IMR-90 (cell line): ENCODE results near the gene SELENOM. TPM values are rescaled to one million over a fixed set of nuclear protein-coding genes. Genes with fewer than 3 reads are reported as not detected.

ENCODE experiments used
- ATAC-seq: fragments of 200-7000 bp; cut with Tn5 transposase; 2 replicates; pipeline ENCODE4 v1.9.1; 2020; ENCODE audit warnings: low read depth, mild to moderate bottlenecking, moderate library complexity
- BruUV-seq: library from RNA; stranded (reverse); fragments of 400-500 nt; replicated peaks from 2 replicates; lab custom pipeline; 2021; lab: Mats Ljungman, UMichigan
- CTCF ChIA-PET: fragments of 300-600 bp; formaldehyde crosslinking; extraction: SDS; loops from one replicate; lab custom pipeline; 2021; ENCODE audit warnings: antibody characterized with exemption; lab: Yijun Ruan, JAX
- POLR2A ChIA-PET: fragments of 300-600 bp; sonication (Branson Sonifier 250); formaldehyde crosslinking; loops from one replicate; lab custom pipeline; 2022; ENCODE audit warnings: antibody characterized with exemption; ENCODE audit not compliant: unreplicated experiment; lab: Charles Lee
- DNase-seq: peaks from one replicate; pipeline ENCODE4 v3.0.0; 2013
- H2AFZ ChIP-seq: replicated peaks from 2 replicates; pipeline ENCODE3; 2013; ENCODE audit warnings: low read length, mild to moderate bottlenecking; ENCODE audit not compliant: poor library complexity
- H2AK5ac ChIP-seq: 2 replicates; pipeline ENCODE4 v1.6.1; 2013; ENCODE audit warnings: low read depth, low read length, inconsistent platforms
- H2AK9ac ChIP-seq: replicated peaks from 2 replicates; pipeline ENCODE3; 2013; ENCODE audit warnings: mild to moderate bottlenecking, low read depth, low read length, moderate library complexity; ENCODE audit not compliant: poor library complexity
- H2BK120ac ChIP-seq: 2 replicates; pipeline ENCODE4 v1.6.1; 2013; ENCODE audit warnings: low read depth, low read length, inconsistent platforms
- H2BK15ac ChIP-seq: 3 replicates; pipeline ENCODE4 v1.6.1; 2013; ENCODE audit warnings: low read depth, low read length, inconsistent platforms
- H2BK20ac ChIP-seq: 2 replicates; pipeline ENCODE4 v1.6.1; 2013; ENCODE audit warnings: low read depth, mild to moderate bottlenecking, inconsistent platforms, low read length, moderate library complexity
- H2BK5ac ChIP-seq: 2 replicates; pipeline ENCODE4 v1.6.1; 2013; ENCODE audit warnings: mild to moderate bottlenecking, low read depth, low read length, inconsistent platforms; ENCODE audit not compliant: poor library complexity, severe bottlenecking
- H3K14ac ChIP-seq: replicated peaks from 2 replicates; pipeline ENCODE4 v1.6.1; 2013; ENCODE audit warnings: low read depth, low read length, inconsistent platforms
- H3K18ac ChIP-seq: 2 replicates; pipeline ENCODE4 v1.6.1; 2013; ENCODE audit warnings: low read depth, low read length, control low read depth
- H3K23ac ChIP-seq: 2 replicates; pipeline ENCODE4 v1.6.1; 2013; ENCODE audit warnings: low read depth, low read length, inconsistent platforms
- H3K27ac ChIP-seq: 2 replicates; pipeline ENCODE4 v1.5.1; 2013; ENCODE audit warnings: mild to moderate bottlenecking, control low read depth, low read length; ENCODE audit not compliant: insufficient read depth
- H3K27me3 ChIP-seq: 2 replicates; pipeline ENCODE4 v1.6.1; 2013; ENCODE audit warnings: low read length; ENCODE audit not compliant: control insufficient read depth, insufficient read depth
- H3K36me3 ChIP-seq: 2 replicates; pipeline ENCODE4 v1.6.1; 2013; ENCODE audit warnings: low read length, mixed read lengths; ENCODE audit not compliant: control insufficient read depth, insufficient read depth
- H3K4ac ChIP-seq: 2 replicates; pipeline ENCODE4 v1.6.1; 2013; ENCODE audit warnings: low read depth, low read length, inconsistent platforms
- H3K4me1 ChIP-seq: 2 replicates; pipeline ENCODE4 v1.6.1; 2013; ENCODE audit warnings: low read length, mixed read lengths; ENCODE audit not compliant: control insufficient read depth, insufficient read depth
- H3K4me2 ChIP-seq: 2 replicates; pipeline ENCODE4 v1.6.1; 2013; ENCODE audit warnings: low read depth, mild to moderate bottlenecking, control low read depth, low read length, moderate library complexity
- H3K4me3 ChIP-seq: 2 replicates; pipeline ENCODE4 v1.5.1; 2013; ENCODE audit warnings: low read depth, mild to moderate bottlenecking, control low read depth, low read length, moderate library complexity; ENCODE audit not compliant: insufficient read depth
- H3K56ac ChIP-seq: 2 replicates; pipeline ENCODE4 v1.6.1; 2013; ENCODE audit warnings: low read length, inconsistent platforms; ENCODE audit not compliant: insufficient read depth; ENCODE audit errors: extremely low read depth
- H3K79me1 ChIP-seq, 2 experiments: 2 replicates each; pipeline ENCODE4 v1.6.1; 2013; ENCODE audit warnings: low read length in 2 of 2, inconsistent platforms in 1 of 2, low read depth in 1 of 2
- H3K9ac ChIP-seq: 2 replicates; pipeline ENCODE4 v1.6.1; 2013; ENCODE audit warnings: low read depth, low read length, control low read depth
- H3K9me1 ChIP-seq: 2 replicates; pipeline ENCODE4 v1.6.1; 2013; ENCODE audit warnings: low read length, inconsistent platforms; ENCODE audit not compliant: insufficient read depth
- H3K9me3 ChIP-seq: 2 replicates; pipeline ENCODE4 v1.6.1; 2013; ENCODE audit warnings: low read length; ENCODE audit not compliant: control insufficient read depth, insufficient read depth
- H4K20me1 ChIP-seq: 2 replicates; pipeline ENCODE4 v1.6.1; 2013; ENCODE audit warnings: low read length, inconsistent platforms; ENCODE audit not compliant: insufficient read depth
- H4K5ac ChIP-seq: 2 replicates; pipeline ENCODE4 v1.6.1; 2013; ENCODE audit warnings: mild to moderate bottlenecking, low read depth, low read length, control low read depth
- H4K8ac ChIP-seq, 2 experiments: 2 replicates each; pipeline ENCODE4 v1.6.1; 2013; ENCODE audit warnings: low read depth in 2 of 2, low read length in 2 of 2, control low read depth in 1 of 2, inconsistent platforms in 1 of 2
- H4K91ac ChIP-seq: 2 replicates; pipeline ENCODE4 v1.6.1; 2013; ENCODE audit warnings: low read depth, low read length, inconsistent platforms; ENCODE audit not compliant: insufficient read depth
- ELK1 ChIP-seq: fragments of 150-350 bp; IDR thresholded peaks from 2 replicates; pipeline ENCODE4 v1.6.1; 2016; ENCODE audit warnings: low read depth, mild to moderate bottlenecking, low read length, moderate library complexity, borderline replicate concordance
- MAZ ChIP-seq: IDR thresholded peaks from 2 replicates; pipeline ENCODE4 v1.6.1; 2012; ENCODE audit warnings: low read depth, mild to moderate bottlenecking, low read length, improper control_type of control experiment, moderate library complexity, borderline replicate concordance
- RCOR1 ChIP-seq: IDR thresholded peaks from 2 replicates; pipeline ENCODE4 v1.6.1; 2012; ENCODE audit warnings: mild to moderate bottlenecking, low read length, improper control_type of control experiment; ENCODE audit not compliant: insufficient replicate concordance
- WGBS, 2 experiments: methylation state at CpG; one replicate each; pipeline versions ENCODE4 v1.1.5 to v1.1.7; 2013; ENCODE audit warnings: missing lambda C conversion rate in 2 of 2; ENCODE audit not compliant: insufficient read length in 1 of 2; ENCODE audit errors: extremely low coverage in 2 of 2; 5-methylcytosine and 5-hydroxymethylcytosine counted together
- dilution Hi-C: fragments of 300-500 bp; cut with HindIII; formaldehyde crosslinking; loops from one replicate; pipeline ENCODE4 v1.14.3; 2018; ENCODE audit warnings: low sequenced_read_pairs; ENCODE audit not compliant: unreplicated experiment
- in situ Hi-C: fragments of 300-500 bp; cut with MboI; formaldehyde crosslinking; loops from 3 replicates; pipeline ENCODE4 v1.14.3; 2019; ENCODE audit warnings: low sequenced_read_pairs, inconsistent platforms, mixed read lengths
- intact Hi-C: fragments of 100-400 bp; cut with micrococcal nuclease; formaldehyde crosslinking; loops from 2 replicates; pipeline ENCODE4 v1.10.0; 2022
- polyA plus RNA-seq, 3 experiments: library from polyadenylated mRNA; depleted of rRNA; stranded (reverse); fragments of >200 nt; gene quantifications; 2 replicates each; pipeline ENCODE4 v1.2.3, GENCODE V29; 2012; ENCODE audit warnings: low replicate concordance in 1 of 3
- total RNA-seq: library from RNA; depleted of rRNA; stranded (reverse); fragments of >200 nt; gene quantifications from 2 replicates; pipeline ENCODE4 v1.2.3, GENCODE V29; 2012

Gene SELENOM
- total and polyA plus RNA-seq, 2 of the 4 experiments (the other 2 are of a cell fraction) = 46.2 to 270 TPM

- POLR2A ChIA-PET = no interaction called here
- Histone ChIP-seq H2BK120ac (no peak overlapping the region), H3K4me1 (peaks cover 3% of the 10 kb centered on the region), H3K9me1 (no peaks in the 10 kb centered on the region; the same call in 1 of the 2 replicates), H3K36me3 (peaks cover 80% of the 10 kb centered on the region), H3K79me1 (peaks cover 32 to 64% of the 10 kb centered on the region in 2 experiments), H3K27me3 (no peaks in the 10 kb centered on the region), H3K18ac (no peak overlapping the region), H4K8ac (no peak overlapping the region), H2BK5ac (no peak overlapping the region), H3K56ac (no peak overlapping the region), H2AFZ (peak overlapping the region; percentile 11), H3K4ac (no peak overlapping the region), H3K27ac (no peak overlapping the region), H3K23ac (no peak overlapping the region), H3K4me2 (no peak overlapping the region), H2BK20ac (no peak overlapping the region), H3K9me3 (no peaks in the 10 kb centered on the region), H4K5ac (no peak overlapping the region), H2AK5ac (no peak overlapping the region), H3K9ac (no peak overlapping the region), H2BK15ac (no peak overlapping the region), H3K14ac (no peak overlapping the region), H4K20me1 (peaks cover 22% of the 10 kb centered on the region), H2AK9ac (peak overlapping the region; percentile 50), H3K4me3 (no peak overlapping the region), H4K91ac (no peak overlapping the region)
- intact Hi-C loops = no loop called here
- CTCF ChIA-PET = interaction anchor here (0.5 kb wide), 1 partner anchor 44 kb away, joined by 3 read pairs; no protein-coding TSS in a partner anchor
- 84% methylated on average over 8 of the region's 15 CpGs; no CpG with 5 or more reads in 1 of the 2 experiments for WGBS, 2 experiments
- DNase-seq = no peak
- dilution Hi-C loops = no loop called here
- TF ChIP-seq MAZ (no peak), RCOR1 (no peak), ELK1 (no peak)
- no TSS peak for BruUV-seq
- in situ Hi-C loops = no loop called here
- ATAC-seq = no peak
Observed at GRCh38 chr22:31090217-31091085, 16.9 kb downstream of the SELENOM start.
